ENCODE measurements around the gene SLC44A3.
A peak's percentile ranks its signal among the peaks of the same experiment; 100 is the strongest.

SLC44A3 gene

GRCh38 chr1:94865360-94865759 lies 45.2 kb downstream of the SLC44A3 start:
- H3K9me3 Mint-ChIP-seq (ENCODE audit: low read depth) = no peaks in the 10 kb centered on the region
- H3K27ac Mint-ChIP-seq = no peak overlapping the region
- H3K4me3 Mint-ChIP-seq = no peak overlapping the region
- no peaks in the 10 kb centered on the region for H3K27me3 Mint-ChIP-seq
- no peaks in the 10 kb centered on the region for H3K4me1 Mint-ChIP-seq (ENCODE audit: low read depth)
- no peaks in the 10 kb centered on the region for H3K36me3 Mint-ChIP-seq

- H3K9me3 Mint-ChIP-seq (ENCODE audit: low read depth) = no peaks in the 10 kb centered on the region
- H3K27ac Mint-ChIP-seq = no peak overlapping the region
- H3K27me3 Mint-ChIP-seq = no peaks in the 10 kb centered on the region
- no peaks in the 10 kb centered on the region for H3K36me3 Mint-ChIP-seq
- no peak overlapping the region for H3K4me3 Mint-ChIP-seq
- H3K4me1 Mint-ChIP-seq (ENCODE audit: low read depth) = no peaks in the 10 kb centered on the region
Observed at GRCh38 chr1:94866164-94866807, 46.1 kb downstream of the SLC44A3 start.

- Mint-ChIP-seq H3K9me3 (ENCODE audit: low read depth) (no peaks in the 10 kb centered on the region), H3K4me1 (ENCODE audit: low read depth) (peaks cover 3% of the 10 kb centered on the region), H3K4me3 (no peak overlapping the region), H3K36me3 (no peaks in the 10 kb centered on the region), H3K27me3 (no peaks in the 10 kb centered on the region), H3K27ac (no peak overlapping the region)
Observed at GRCh38 chr1:94871031-94871430, 50.9 kb downstream of the SLC44A3 start.

GRCh38 chr1:94872771-94873495 lies 52.8 kb downstream of the SLC44A3 start:
- peaks cover 2% of the 10 kb centered on the region for H3K36me3 Mint-ChIP-seq
- H3K9me3 Mint-ChIP-seq (ENCODE audit: low read depth) = no peaks in the 10 kb centered on the region
- H3K27ac Mint-ChIP-seq = no peak overlapping the region
- no peak overlapping the region for H3K4me3 Mint-ChIP-seq
- H3K4me1 Mint-ChIP-seq (ENCODE audit: low read depth) = peaks cover 3% of the 10 kb centered on the region
- H3K27me3 Mint-ChIP-seq = no peaks in the 10 kb centered on the region

GRCh38 chr1:94873520-94874351 lies 53.6 kb downstream of the SLC44A3 start:
- Mint-ChIP-seq H3K27ac (no peak overlapping the region), H3K9me3 (ENCODE audit: low read depth) (no peaks in the 10 kb centered on the region), H3K27me3 (no peaks in the 10 kb centered on the region), H3K4me1 (ENCODE audit: low read depth) (peaks cover 3% of the 10 kb centered on the region), H3K4me3 (no peak overlapping the region), H3K36me3 (peaks cover 2% of the 10 kb centered on the region)

GRCh38 chr1:94874423-94874822 lies 54.3 kb downstream of the SLC44A3 start:
- no peak overlapping the region for H3K4me3 Mint-ChIP-seq
- peaks cover 3% of the 10 kb centered on the region for H3K4me1 Mint-ChIP-seq (ENCODE audit: low read depth)
- H3K27ac Mint-ChIP-seq = no peak overlapping the region
- no peaks in the 10 kb centered on the region for H3K9me3 Mint-ChIP-seq (ENCODE audit: low read depth)
- H3K36me3 Mint-ChIP-seq = peaks cover 2% of the 10 kb centered on the region
- no peaks in the 10 kb centered on the region for H3K27me3 Mint-ChIP-seq

GRCh38 chr1:94875794-94876193 lies 55.6 kb downstream of the SLC44A3 start:
- Mint-ChIP-seq H3K4me1 (ENCODE audit: low read depth) (peaks cover 3% of the 10 kb centered on the region), H3K36me3 (peaks cover 2% of the 10 kb centered on the region), H3K9me3 (ENCODE audit: low read depth) (no peaks in the 10 kb centered on the region), H3K4me3 (no peak overlapping the region), H3K27ac (no peak overlapping the region), H3K27me3 (no peaks in the 10 kb centered on the region)

- no peaks in the 10 kb centered on the region for H3K9me3 Mint-ChIP-seq (ENCODE audit: low read depth)
- H3K4me1 Mint-ChIP-seq (ENCODE audit: low read depth) = peaks cover 3% of the 10 kb centered on the region
- no peak overlapping the region for H3K27ac Mint-ChIP-seq
- peaks cover 2% of the 10 kb centered on the region for H3K36me3 Mint-ChIP-seq
- no peaks in the 10 kb centered on the region for H3K27me3 Mint-ChIP-seq
- H3K4me3 Mint-ChIP-seq = no peak overlapping the region
Observed at GRCh38 chr1:94876362-94876761, 56.2 kb downstream of the SLC44A3 start.

GRCh38 chr1:94878329-94878728 lies 58.2 kb downstream of the SLC44A3 start:
- Mint-ChIP-seq H3K27me3 (no peaks in the 10 kb centered on the region), H3K4me1 (ENCODE audit: low read depth) (peaks cover 9% of the 10 kb centered on the region), H3K36me3 (peaks cover 2% of the 10 kb centered on the region), H3K27ac (no peak overlapping the region), H3K4me3 (no peak overlapping the region), H3K9me3 (ENCODE audit: low read depth) (no peaks in the 10 kb centered on the region)

- H3K4me3 Mint-ChIP-seq = peak overlapping the region; percentile 31
Observed at GRCh38 chr1:94883691-94884090, 63.5 kb downstream of the SLC44A3 start.

GRCh38 chr1:94884106-94884505 lies 63.9 kb downstream of the SLC44A3 start:
- H3K4me1 Mint-ChIP-seq (ENCODE audit: low read depth) = peaks cover 10% of the 10 kb centered on the region
- no peak overlapping the region for H3K4me3 Mint-ChIP-seq
- H3K9me3 Mint-ChIP-seq (ENCODE audit: low read depth) = no peaks in the 10 kb centered on the region
- H3K36me3 Mint-ChIP-seq = no peaks in the 10 kb centered on the region
- no peak overlapping the region for H3K27ac Mint-ChIP-seq
- no peaks in the 10 kb centered on the region for H3K27me3 Mint-ChIP-seq

More at GRCh38 chr1:94883691-94884090, 63.5 kb downstream of the SLC44A3 start:
- Mint-ChIP-seq H3K9me3 (ENCODE audit: low read depth) (no peaks in the 10 kb centered on the region), H3K4me1 (ENCODE audit: low read depth) (peaks cover 10% of the 10 kb centered on the region), H3K36me3 (no peaks in the 10 kb centered on the region), H3K27me3 (no peaks in the 10 kb centered on the region), H3K27ac (peak overlapping the region; percentile 28)

- no peaks in the 10 kb centered on the region for H3K9me3 Mint-ChIP-seq (ENCODE audit: low read depth)
- H3K4me3 Mint-ChIP-seq = no peak overlapping the region
- peaks cover 10% of the 10 kb centered on the region for H3K4me1 Mint-ChIP-seq (ENCODE audit: low read depth)
- no peaks in the 10 kb centered on the region for H3K36me3 Mint-ChIP-seq
- no peak overlapping the region for H3K27ac Mint-ChIP-seq
- H3K27me3 Mint-ChIP-seq = no peaks in the 10 kb centered on the region
Observed at GRCh38 chr1:94884507-94884906, 64.3 kb downstream of the SLC44A3 start.

GRCh38 chr1:94886361-94886760 lies 66.2 kb downstream of the SLC44A3 start:
- peaks cover 10% of the 10 kb centered on the region for H3K4me1 Mint-ChIP-seq (ENCODE audit: low read depth)
- H3K27ac Mint-ChIP-seq = no peak overlapping the region

GRCh38 chr1:94887106-94887505 lies 66.9 kb downstream of the SLC44A3 start:
- no peak overlapping the region for H3K4me3 Mint-ChIP-seq
- no peaks in the 10 kb centered on the region for H3K27me3 Mint-ChIP-seq
- no peak overlapping the region for H3K27ac Mint-ChIP-seq
- peaks cover 10% of the 10 kb centered on the region for H3K4me1 Mint-ChIP-seq (ENCODE audit: low read depth)
- no peaks in the 10 kb centered on the region for H3K9me3 Mint-ChIP-seq (ENCODE audit: low read depth)
- no peaks in the 10 kb centered on the region for H3K36me3 Mint-ChIP-seq

More at GRCh38 chr1:94886361-94886760, 66.2 kb downstream of the SLC44A3 start:
- Mint-ChIP-seq H3K4me3 (no peak overlapping the region), H3K9me3 (ENCODE audit: low read depth) (no peaks in the 10 kb centered on the region), H3K27me3 (no peaks in the 10 kb centered on the region), H3K36me3 (no peaks in the 10 kb centered on the region)

GRCh38 chr1:94887603-94888171 lies 67.5 kb downstream of the SLC44A3 start:
- Mint-ChIP-seq H3K27ac (no peak overlapping the region), H3K27me3 (no peaks in the 10 kb centered on the region), H3K36me3 (no peaks in the 10 kb centered on the region), H3K9me3 (ENCODE audit: low read depth) (no peaks in the 10 kb centered on the region), H3K4me3 (no peak overlapping the region), H3K4me1 (ENCODE audit: low read depth) (peaks cover 9% of the 10 kb centered on the region)
